ENCODE data around the gene ELMO1. TPM values are rescaled to one million over a fixed set of nuclear protein-coding genes. Genes with fewer than 3 reads are reported as not detected.

Gene ELMO1
- total and polyA plus RNA-seq, 8 donors: 18.2 to 55.3 (median 45.6) TPM

- DNase-seq (no peak), ATAC-seq (no peak)
- intact Hi-C loops (cut with DNase I): no loop called here
- Histone ChIP-seq H3K4me3 (no peak overlapping the region), H3K9me3 (no peaks in the 10 kb centered on the region), H3K36me3 (peaks cover 0 to 46% of the 10 kb centered on the region in 2 donors), H3K4me1 (no peaks in the 10 kb centered on the region), H3K27me3 (no peaks in the 10 kb centered on the region), H3K27ac (no peak overlapping the region)
- TF ChIP-seq CTCF (IDR thresholded peaks at IDR 0.05): no peak
Measured at GRCh38 chr7:36870625-36871354, 577.9 kb downstream of the ELMO1 start.

GRCh38 chr7:36868727-36869411 lies 579.8 kb downstream of the ELMO1 start:
- no peak for TF ChIP-seq CTCF (IDR thresholded peaks at IDR 0.05)

GRCh38 chr7:36865019-36865418 lies 583.6 kb downstream of the ELMO1 start:
- Histone ChIP-seq H3K4me3 (no peak overlapping the region), H3K27me3 (no peaks in the 10 kb centered on the region), H3K9me3 (no peaks in the 10 kb centered on the region), H3K36me3 (peaks cover 0 to 34% of the 10 kb centered on the region in 2 donors), H3K4me1 (no peaks in the 10 kb centered on the region), H3K27ac (no peak overlapping the region)
- DNase-seq (no peak), ATAC-seq (no peak)
- intact Hi-C loops (cut with DNase I): no loop called here
- no peak for TF ChIP-seq CTCF (IDR thresholded peaks at IDR 0.05)

More at GRCh38 chr7:36868727-36869411, 579.8 kb downstream of the ELMO1 start:
- Histone ChIP-seq H3K4me1 (no peaks in the 10 kb centered on the region), H3K27me3 (no peaks in the 10 kb centered on the region), H3K27ac (no peak overlapping the region), H3K36me3 (peaks cover 0 to 41% of the 10 kb centered on the region in 2 donors), H3K9me3 (no peaks in the 10 kb centered on the region), H3K4me3 (no peak overlapping the region)
- DNase-seq: no peak
- no peak for ATAC-seq
- intact Hi-C loops (cut with DNase I): no loop called here

GRCh38 chr7:36863901-36864701 lies 584.6 kb downstream of the ELMO1 start:
- Histone ChIP-seq H3K4me1 (no peaks in the 10 kb centered on the region), H3K36me3 (peaks cover 0 to 33% of the 10 kb centered on the region in 2 donors), H3K27ac (no peak overlapping the region), H3K27me3 (no peaks in the 10 kb centered on the region), H3K9me3 (no peaks in the 10 kb centered on the region), H3K4me3 (no peak overlapping the region)
- TF ChIP-seq CTCF (IDR thresholded peaks at IDR 0.05): no peak
- intact Hi-C loops (cut with DNase I): no loop called here
- no peak for ATAC-seq
- DNase-seq: no peak

Data from left lung (tissue), 10 donors.